HG03457 (cell line): ENCODE data around the gene REXO4.
"Not testable (repeated sequence)": the region's sequence is repeated elsewhere in the genome, so short reads cannot be mapped to it uniquely, and the experiment has no call there.

Experiments
- ATAC-seq: cut with Tn5 transposase; IDR thresholded peaks from one replicate; pipeline ENCODE4 v1.9.1; 2021; ENCODE audit warnings: moderate number of reproducible peaks; ENCODE audit not compliant: unreplicated experiment

Gene REXO4

DNA sequence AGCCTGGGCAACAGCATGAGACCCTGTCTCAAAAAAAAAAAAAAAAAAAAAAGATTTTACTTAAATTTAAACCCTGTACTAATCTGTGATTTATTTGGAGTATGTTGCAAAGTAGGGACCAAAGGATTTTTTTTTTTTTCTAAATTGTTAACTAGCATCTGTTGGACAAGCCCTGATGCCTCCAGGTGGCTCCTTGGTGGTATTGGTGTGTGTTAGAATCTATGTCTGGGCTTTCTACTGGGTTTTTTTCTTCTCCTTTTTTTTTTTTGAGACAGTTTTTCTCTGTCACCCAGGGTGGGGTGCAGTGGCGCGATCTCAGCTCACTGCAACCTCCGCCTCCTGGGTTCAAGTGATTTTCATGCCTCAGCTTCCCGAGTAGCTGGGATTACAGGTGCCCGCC lies 34.1 kb upstream of the REXO4 start:
- ATAC-seq: not testable (repeated sequence)

DNA sequence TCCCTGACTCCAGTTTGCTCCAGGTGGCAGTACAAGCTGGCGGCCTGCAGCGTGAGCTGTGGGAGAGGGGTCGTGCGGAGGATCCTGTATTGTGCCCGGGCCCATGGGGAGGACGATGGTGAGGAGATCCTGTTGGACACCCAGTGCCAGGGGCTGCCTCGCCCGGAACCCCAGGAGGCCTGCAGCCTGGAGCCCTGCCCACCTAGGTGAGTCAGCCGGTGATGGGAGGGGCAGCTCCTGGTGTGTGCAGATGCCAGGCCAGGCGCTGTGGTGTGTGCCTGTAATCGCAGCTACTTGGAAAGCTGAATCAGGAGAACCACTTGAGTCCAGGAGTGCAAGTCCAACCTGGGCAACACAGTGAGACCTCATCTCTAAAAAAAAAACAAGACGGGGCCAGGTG lies 31.9 kb upstream of the REXO4 start:
- ATAC-seq: no peak

DNA sequence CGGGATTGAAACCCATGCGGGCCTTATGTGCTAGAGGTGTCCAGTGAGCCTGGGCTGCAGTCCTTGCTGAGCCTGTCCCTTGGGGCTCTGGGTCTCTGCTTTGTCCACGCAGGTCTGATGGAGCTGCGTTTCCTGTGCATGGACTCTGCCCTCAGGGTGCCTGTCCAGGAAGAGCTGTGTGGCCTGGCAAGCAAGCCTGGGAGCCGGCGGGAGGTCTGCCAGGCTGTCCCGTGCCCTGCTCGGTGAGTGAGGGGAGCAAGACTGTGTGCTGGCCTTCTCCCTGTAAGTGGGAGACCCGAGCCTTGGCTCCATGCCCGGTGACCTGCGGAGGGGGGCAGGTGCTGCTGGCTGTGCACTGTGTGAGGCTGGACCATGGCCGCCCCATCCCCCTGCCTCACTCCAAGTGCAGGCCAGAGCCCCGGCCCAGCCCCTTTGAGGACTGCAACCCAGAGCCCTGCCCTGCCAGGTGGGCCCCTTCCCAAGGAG lies 30.7 kb upstream of the REXO4 start:
- ATAC-seq: no peak

DNA sequence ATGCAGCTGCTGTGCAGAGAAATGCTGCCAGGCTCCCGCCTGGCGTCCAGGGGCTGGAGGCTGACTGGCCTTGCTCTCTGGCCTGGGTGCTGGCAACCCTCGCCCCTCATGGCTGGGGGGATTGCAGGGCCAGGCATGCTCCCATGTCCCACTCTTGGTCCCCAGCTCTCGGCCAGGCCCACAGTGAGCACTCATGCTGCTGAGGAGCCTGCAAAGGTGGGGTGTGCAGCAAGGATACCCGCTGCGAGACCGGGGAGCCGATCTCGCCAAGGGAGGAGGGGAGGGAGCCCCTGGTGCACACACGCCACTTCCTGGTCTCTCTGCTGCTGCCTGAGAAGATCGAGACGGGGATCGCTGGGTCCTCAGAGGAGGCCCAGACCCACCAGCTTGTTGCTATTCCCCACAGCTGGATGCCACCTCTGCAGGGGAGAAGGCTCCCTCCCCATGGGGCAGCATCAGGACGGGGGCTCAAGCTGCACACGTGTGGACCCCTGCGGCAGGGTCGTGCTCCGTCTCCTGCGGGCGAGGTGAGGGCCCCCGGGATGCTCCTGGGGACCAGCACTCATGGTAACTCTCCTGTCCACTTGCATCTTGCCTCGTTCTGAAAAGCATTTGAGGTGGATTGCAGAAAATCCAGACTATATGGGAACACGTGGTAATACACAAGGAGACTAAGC lies 27.6 kb upstream of the REXO4 start:
- no peak for ATAC-seq

DNA sequence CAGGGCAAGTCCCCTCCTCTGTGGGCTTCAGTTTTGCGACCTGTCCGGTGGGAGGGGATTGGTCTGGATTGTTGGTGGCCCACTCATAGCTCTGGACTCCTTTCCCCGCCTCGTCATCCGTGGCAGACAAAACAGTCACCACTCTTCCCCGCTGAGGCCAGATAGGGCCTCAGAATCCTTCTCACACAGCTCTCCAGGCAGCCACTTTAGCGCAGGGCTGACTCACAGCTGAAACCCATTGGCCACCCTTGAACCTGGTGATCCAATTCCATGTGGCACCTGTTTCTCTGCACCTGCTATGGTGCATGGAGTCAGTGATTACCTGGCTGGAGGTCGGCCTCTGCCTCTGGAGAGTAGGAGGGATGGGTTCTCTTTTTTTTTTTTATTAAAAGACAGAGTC lies 26.2 kb upstream of the REXO4 start:
- ATAC-seq: no peak

DNA sequence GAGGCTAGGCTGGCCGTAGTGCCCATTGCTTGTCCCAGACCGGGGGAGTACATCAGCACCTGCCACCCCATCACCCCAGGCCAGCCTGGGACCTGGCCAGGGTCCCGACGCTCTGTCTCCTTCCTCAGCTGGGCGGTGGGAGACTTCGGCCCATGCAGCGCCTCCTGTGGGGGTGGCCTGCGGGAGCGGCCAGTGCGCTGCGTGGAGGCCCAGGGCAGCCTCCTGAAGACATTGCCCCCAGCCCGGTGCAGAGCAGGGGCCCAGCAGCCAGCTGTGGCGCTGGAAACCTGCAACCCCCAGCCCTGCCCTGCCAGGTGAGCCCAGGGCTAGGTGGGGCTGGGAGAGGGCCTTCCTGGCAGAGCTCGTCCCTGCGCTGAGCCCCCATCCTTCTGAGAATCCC lies 25.4 kb upstream of the REXO4 start:
- no peak for ATAC-seq

DNA sequence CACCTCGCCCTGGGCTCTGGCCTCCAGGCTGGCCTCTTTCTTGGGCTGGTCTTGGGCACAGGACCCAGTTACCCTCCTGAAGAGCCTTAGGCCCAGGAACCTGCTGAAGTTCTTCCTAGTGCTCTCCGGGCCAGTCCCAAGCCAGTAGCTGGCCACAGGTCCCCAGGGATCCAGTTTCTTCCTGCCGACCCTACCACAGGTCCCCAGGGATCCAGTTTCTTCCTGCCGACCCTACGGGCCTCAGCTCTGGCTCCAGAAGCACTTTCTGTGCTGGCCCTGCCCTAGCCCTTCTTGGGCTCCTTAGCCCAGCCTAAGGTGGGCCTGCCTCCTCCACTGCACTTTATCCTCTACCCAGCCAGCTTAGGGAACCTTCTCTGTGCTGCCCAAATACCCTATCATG lies 23.8 kb upstream of the REXO4 start:
- ATAC-seq: no peak

DNA sequence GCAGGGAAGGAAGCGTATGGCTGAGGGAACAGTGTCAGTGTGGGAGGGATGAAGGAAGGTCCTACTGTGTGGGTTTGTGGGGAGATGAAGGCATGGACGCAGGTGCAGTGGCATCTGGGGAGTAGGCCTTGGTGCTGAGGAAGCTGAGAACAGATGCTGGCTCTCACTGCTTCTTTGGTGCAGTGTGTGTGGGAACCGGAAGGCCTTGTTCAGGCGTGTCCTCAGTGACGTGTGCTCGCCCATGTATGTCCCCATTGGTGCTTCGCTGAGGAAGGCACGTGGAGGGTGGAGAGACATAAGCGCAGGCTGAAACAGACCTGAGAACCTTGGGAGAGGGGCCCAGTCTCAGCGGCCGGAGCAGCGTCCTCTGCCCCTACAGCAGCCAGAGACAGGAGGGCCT lies 23.1 kb upstream of the REXO4 start:
- no peak for ATAC-seq

DNA sequence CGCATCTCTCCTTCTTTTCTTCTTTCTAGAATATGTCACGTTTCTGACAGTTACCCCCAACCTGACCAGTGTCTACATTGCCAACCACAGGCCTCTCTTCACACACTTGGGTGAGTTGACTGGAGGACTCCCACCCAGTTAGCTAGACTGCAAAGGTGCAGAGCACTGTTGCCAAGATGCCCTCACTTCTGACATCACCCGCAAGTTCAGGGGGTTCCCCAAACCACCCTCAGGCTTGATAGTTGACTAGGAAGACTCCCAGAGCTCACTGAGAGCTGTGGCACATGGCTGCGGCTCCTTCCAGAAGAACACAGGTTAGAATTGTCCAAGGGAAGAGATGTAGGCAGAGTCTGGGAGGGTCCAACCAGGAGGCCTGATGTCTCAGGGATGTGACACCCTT lies 21.5 kb upstream of the REXO4 start:
- ATAC-seq: no peak

DNA sequence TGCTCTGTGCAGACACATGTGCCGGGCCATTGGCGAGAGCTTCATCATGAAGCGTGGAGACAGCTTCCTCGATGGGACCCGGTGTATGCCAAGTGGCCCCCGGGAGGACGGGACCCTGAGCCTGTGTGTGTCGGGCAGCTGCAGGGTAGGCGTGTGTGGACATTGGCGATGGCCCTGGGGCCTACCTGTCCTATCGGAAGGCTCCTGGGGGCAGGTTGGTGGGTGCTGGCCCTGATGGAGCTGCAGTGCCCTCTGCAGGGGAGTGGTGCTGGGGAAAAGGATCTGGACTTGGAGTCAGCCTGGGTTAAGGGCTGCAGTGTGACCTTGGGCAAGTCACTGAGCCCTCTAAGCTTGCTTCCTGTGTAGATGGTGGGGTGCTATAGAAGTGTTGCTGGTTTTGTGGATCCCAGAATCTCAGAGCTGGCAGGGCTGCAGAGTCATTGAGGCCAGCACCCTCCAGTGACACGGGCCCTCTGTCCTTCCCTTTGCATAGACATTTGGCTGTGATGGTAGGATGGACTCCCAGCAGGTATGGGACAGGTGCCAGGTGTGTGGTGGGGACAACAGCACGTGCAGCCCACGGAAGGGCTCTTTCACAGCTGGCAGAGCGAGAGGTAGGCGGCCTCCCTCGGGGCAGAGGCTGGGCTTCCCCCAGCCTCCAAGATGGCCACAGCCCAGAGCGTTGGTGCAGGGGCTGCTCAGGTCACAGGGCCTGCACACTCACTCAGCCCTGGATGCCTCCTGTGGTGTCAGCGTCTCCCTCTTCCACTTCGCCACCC lies 20.1 kb upstream of the REXO4 start:
- ATAC-seq: no peak

DNA sequence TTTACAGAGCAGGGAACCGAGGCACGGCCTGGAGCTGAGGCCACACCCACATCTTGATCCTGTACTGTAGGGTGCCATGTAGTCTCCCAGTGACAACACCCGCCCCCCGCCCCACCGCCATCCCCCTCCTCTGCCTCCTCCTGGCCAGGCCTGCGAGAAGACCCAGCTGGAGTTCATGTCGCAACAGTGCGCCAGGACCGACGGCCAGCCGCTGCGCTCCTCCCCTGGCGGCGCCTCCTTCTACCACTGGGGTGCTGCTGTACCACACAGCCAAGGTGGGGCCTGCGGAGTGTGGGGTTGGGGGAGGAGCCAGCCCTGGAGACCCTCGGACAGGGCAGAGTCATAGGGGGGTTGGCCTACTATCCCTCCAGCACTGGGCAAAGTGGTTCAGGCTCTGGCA lies 18.9 kb upstream of the REXO4 start:
- no peak for ATAC-seq

DNA sequence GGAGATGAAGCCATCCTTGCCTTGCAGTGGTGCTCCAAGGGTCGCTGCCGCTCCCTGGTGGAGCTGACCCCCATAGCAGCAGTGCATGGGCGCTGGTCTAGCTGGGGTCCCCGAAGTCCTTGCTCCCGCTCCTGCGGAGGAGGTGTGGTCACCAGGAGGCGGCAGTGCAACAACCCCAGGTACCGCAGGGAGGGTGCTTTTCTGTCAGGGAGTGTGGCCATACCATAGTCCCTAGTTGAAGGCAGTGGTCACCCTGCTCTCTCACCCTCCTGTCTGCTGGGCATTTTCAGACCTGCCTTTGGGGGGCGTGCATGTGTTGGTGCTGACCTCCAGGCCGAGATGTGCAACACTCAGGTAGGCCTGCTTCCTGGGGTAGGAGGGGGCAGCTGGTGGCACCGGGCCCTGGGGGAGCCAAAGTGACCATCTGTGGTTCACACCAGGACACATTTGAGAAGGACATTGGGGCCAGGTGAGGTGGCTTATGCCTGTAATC lies 15.6 kb upstream of the REXO4 start:
- ATAC-seq: no peak

DNA sequence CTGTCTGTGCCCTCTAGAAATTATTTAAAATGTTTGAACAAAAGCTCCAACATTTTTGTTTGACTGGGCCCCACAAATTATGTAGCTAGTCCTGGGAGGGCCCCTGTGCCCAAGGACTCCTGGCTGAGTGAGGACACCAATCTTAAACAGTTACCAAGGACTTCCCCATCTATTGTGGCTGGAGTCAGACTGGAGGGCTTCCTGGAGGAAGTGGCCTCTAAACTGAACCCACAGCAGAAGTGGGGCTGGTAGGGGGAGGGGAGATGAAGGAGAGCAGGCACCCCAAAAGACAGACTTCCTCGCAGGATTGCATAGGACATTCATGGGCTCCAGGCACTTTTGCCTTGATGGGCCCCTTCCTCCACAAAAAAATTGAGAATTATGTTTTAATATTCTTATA lies 12.4 kb upstream of the REXO4 start:
- ATAC-seq: no peak

DNA sequence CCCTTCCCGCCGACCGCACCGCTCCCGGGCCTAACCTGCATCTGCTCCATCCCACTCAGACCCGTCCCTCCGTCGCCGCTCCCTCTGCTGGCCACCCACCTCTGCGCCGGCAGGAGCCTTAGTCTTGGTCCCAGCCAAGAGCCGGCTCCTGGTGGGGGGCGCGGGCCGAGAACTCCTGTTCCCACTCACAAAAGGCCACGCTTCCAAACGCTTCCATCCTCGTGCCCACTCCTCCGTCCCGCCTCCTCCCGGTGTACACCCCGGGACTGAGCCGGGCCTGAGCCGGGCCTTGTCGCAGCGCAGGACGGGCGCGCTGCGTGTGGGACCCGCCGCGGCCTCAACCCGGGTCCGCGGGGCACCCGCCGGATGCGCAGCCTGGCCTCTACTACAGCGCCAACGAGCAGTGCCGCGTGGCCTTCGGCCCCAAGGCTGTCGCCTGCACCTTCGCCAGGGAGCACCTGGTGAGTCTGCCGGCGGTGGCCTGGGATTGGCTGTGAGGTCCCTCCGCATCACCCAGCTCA lies 11.9 kb upstream of the REXO4 start:
- no peak for ATAC-seq

DNA sequence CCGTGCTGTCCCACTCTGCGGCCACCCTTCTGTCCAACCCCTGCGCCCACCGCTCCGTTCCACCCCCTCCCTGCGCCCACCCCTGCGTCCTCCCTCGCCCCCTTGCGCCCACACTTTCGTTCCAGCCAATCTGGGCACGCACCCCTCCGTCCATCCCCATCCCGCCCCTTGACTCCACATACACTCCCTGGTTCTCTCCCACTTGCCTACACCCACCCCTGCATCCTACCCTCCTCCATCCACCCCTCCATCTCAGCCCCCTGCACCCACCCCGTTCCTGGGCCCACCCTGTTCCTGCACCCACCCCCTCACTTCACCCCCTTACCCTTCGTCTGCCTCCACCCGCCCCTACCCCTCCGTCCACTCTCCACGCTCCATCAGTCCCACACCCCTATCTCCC lies 11.4 kb upstream of the REXO4 start:
- ATAC-seq: no peak

DNA sequence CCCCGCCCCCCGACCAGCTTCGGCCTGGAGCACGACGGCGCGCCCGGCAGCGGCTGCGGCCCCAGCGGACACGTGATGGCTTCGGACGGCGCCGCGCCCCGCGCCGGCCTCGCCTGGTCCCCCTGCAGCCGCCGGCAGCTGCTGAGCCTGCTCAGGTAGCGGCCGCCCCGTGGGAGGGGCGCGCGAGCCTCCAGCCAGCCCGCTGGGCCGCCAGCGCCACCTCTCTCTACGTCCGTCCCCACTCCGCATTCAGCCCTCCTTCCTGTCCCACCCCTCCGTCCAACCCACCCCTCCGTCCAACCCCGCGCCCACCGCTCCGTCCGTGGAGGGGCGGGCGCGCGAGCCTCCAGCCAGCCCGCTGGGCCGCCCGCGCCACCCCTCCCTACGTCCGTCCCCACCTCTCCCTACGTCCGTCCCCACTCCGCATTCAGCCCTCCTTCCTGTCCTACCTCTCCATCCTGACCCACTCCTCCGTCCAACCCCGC lies 10.8 kb upstream of the REXO4 start:
- ATAC-seq: no peak

DNA sequence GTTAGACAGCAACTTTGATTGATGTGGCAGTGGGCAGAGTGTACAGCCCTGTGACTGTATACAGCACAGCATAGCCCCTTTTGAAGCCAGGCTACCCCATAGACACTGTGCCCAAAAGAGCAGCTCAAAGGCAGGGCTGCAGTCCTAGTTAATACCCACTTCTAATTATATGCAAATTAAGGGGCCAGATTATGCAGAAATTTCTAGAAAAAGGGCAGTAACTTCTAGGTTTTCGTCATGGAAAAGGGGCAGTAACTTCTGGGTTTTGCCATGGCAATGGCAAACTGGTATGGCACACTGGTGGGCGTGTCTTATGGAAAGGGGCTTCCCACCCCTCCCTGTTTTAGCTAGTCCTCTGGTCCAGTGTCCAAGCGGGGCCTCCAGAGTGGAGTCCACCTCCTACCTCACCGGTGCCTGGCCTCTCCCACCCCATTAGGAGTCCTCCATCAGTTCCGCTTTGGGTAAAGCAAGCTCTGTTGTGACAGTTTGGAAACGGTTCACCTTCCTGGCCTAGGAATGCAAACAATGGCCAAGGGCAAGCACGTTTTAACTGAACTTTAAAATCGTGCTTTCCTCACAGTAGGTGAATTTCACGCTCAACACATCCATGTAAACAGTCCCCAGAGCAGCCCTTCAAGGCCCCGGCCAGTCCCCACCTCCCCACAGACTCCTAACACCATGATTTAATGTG lies 10.0 kb upstream of the REXO4 start:
- ATAC-seq: no peak

DNA sequence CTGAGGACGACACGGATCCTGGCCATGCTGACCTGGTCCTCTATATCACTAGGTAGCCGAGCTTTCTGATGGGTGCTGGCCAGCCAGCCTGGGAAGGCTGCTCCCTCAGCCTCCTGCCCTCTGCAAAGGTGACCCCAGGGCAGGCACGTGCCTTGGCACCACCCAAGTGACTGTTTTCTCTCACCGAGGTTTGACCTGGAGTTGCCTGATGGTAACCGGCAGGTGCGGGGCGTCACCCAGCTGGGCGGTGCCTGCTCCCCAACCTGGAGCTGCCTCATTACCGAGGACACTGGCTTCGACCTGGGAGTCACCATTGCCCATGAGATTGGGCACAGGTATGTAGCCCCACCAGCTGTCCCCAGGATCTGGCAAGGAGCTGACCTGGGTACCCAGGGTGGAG lies 8.2 kb upstream of the REXO4 start:
- no peak for ATAC-seq

DNA sequence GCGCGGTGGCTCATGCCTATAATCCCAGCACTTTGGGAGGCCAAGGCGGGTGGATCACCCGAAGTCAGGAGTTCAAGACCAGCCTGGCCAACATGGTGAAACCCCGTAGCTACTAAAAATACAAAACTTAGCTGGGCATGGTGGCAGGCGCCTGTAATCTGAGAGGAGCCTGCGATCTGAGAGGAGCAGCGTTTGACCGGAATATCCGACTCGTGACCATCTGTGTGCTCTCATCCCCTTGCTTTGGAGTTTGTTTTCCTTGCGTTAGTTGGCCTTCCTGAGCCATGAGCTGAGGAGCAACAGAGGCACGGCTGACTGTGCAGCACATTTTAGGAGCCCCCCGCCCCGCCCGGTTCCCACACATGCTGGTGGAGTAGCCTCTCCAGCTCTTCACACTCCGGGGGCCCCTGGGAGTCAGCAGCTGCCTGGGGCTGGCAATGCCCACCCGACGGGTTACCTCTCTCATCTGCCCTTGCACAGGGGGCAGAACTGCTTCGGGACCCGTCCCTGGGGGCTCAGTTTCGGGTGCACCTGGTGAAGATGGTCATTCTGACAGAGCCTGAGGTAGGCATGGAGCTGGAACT lies 7.3 kb upstream of the REXO4 start:
- ATAC-seq: no peak

DNA sequence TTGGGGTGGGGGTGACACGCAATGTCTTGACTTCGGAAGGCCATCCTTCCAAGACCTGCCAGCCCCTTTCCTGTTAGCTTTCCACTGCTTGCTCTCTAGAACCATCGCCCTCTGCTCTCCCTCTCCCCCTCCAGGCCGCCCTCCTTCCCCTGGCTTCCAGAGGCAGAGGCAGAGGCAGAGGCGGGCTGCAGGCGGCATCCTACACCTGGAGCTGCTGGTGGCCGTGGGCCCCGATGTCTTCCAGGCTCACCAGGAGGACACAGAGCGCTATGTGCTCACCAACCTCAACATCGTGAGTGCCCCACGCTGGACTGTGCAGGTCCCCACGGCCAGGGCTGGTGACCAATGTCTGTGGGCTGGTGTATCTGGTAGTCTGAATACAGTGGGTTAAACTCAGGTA lies 6.4 kb upstream of the REXO4 start:
- ATAC-seq: no peak

DNA sequence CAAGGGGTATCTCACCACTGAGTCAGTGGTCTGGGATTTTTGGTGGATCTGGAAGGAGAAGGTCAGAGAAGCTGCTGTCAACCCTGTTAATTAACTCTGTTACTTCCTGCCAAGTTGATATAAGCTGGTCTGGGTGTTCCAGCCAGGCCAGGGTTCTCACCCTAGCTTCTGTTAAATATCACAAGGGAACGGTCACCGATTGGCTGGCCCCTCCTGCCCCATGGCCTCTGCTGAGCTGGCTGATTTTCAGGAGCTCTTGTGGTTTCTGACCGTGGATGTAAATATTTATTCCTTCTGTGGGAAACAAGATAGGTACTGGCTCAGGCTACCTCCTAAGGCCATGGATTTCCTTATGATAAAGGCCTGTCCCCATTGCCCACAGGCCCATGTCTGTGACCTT lies 5.4 kb upstream of the REXO4 start:
- no peak for ATAC-seq
